ENCODE measurements around the gene FHAD1. TPM values are rescaled to one million over a fixed set of nuclear protein-coding genes. Genes with fewer than 3 reads are reported as not detected.
"Not testable (repeated sequence)": the region's sequence is repeated elsewhere in the genome, so short reads cannot be mapped to it uniquely, and the experiment has no call there.

Gene FHAD1
- total RNA-seq, 2 experiments from 2014 or later = not detected

DNA sequence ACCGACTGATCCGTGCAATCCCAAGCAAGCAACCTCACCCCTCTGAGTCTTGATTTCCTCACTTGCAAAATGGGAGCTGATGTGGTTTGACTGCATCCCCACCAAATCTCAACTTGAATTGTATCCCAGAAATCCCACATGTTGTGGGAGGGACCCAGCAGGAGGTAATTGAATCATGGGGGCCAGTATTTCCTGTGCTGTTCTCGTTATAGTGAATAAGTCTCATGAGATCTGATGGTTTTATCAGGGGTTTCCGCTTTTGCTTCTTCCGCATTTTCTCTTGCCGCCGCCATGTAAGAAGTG, 58.4 kb downstream of the FHAD1 start:
- Mint-ChIP-seq H3K9me3 (no peaks in the 10 kb centered on the region), H3K36me3 (ENCODE audit: low read depth) (no peaks in the 10 kb centered on the region)

GRCh38 chr1:15306352-15306751, 59.3 kb downstream of the FHAD1 start:
- H3K4me3 ChIP-seq (ENCODE audit: low read length); H3K4me1 ChIP-seq (ENCODE audit: insufficient read depth, low read length); H3K27me3 ChIP-seq (ENCODE audit: control insufficient read depth in 1 of 2, insufficient read depth in 2 of 2, low read length in 2 of 2); H3K36me3 Mint-ChIP-seq (ENCODE audit: low read depth); H3K9me3 ChIP-seq (ENCODE audit: control insufficient read depth in 1 of 2, insufficient read depth in 1 of 2, low read length in 2 of 2); H3K4me1 Mint-ChIP-seq (ENCODE audit: low read depth); intact Hi-C loops (cut with DNase I, micrococcal nuclease); H3K4me3 Mint-ChIP-seq; H3K9me3 Mint-ChIP-seq; H3K36me3 ChIP-seq (ENCODE audit: insufficient read depth, low read length); H3K27ac Mint-ChIP-seq; H3K27ac ChIP-seq (ENCODE audit: low read depth in 1 of 2, low read length in 2 of 2); ATAC-seq (ENCODE audit: poor library complexity); POLR2A ChIA-PET; DNase-seq: not testable (repeated sequence)
- peaks cover 11% of the 10 kb centered on the region for H3K27me3 Mint-ChIP-seq
- CTCF ChIA-PET = interaction anchor here (0.8 kb wide), 1 partner anchor 17 kb away, joined by 3 read pairs; no protein-coding TSS in a partner anchor

More for the DNA sequence above, 58.4 kb downstream of the FHAD1 start:
- no peak overlapping the region for H3K27ac ChIP-seq (ENCODE audit: low read depth in 1 of 2, low read length in 2 of 2)
- no peak overlapping the region for H3K4me3 ChIP-seq (ENCODE audit: low read length)
- H3K4me1 Mint-ChIP-seq (ENCODE audit: low read depth) = no peaks in the 10 kb centered on the region
- ChIA-PET CTCF (interaction anchor here (0.6 to 1.5 kb wide), 3 partner anchors 10 to 177 kb away, joined by 3 to 6 read pairs (median 3); no protein-coding TSS in a partner anchor), POLR2A (no interaction called here)
- H3K4me1 ChIP-seq (ENCODE audit: insufficient read depth, low read length) = no peaks in the 10 kb centered on the region
- no peaks in the 10 kb centered on the region for H3K27me3 ChIP-seq (ENCODE audit: control insufficient read depth in 1 of 2, insufficient read depth in 2 of 2, low read length in 2 of 2)
- H3K27me3 Mint-ChIP-seq = peaks cover 5% of the 10 kb centered on the region
- DNase-seq = no peak
- TF ChIP-seq CTCF (IDR thresholded peaks at IDR 0.05) = no peak
- no peak overlapping the region for H3K27ac Mint-ChIP-seq
- no peaks in the 10 kb centered on the region for H3K36me3 ChIP-seq (ENCODE audit: insufficient read depth, low read length)
- H3K9me3 ChIP-seq (ENCODE audit: control insufficient read depth in 1 of 2, insufficient read depth in 1 of 2, low read length in 2 of 2) = no peaks in the 10 kb centered on the region
- intact Hi-C loops (cut with DNase I, micrococcal nuclease) = no loop called here
- no peak overlapping the region for H3K4me3 Mint-ChIP-seq
- no peak for ATAC-seq (ENCODE audit: poor library complexity)

DNA sequence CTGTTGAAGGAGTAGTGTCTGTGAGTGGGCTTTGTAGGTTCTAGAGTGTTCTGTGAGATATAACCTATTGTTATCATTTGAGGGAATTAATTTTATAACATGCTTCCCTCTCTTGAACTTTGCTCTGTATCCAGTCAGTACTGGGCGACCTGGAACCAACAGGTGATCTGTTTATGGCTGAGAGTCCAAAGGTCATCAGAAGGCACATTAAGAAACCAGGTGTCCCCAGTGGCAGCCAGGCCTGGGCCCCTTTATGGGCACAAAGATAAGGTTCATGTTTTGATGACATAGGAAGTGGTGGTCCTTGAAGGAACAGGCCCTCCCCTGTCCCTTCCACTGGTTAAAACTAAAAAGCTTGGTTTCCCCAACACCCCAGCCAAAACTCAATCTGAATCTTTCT, 61.1 kb downstream of the FHAD1 start:
- Histone ChIP-seq H3K27me3 (ENCODE audit: control insufficient read depth in 1 of 2, insufficient read depth in 2 of 2, low read length in 2 of 2) (no peaks in the 10 kb centered on the region), H3K9me3 (ENCODE audit: control insufficient read depth in 1 of 2, insufficient read depth in 1 of 2, low read length in 2 of 2) (no peaks in the 10 kb centered on the region), H3K36me3 (ENCODE audit: insufficient read depth, low read length) (no peaks in the 10 kb centered on the region), H3K27ac (ENCODE audit: low read depth in 1 of 2, low read length in 2 of 2) (no peak overlapping the region), H3K4me3 (ENCODE audit: low read length) (no peak overlapping the region), H3K4me1 (ENCODE audit: insufficient read depth, low read length) (no peaks in the 10 kb centered on the region)
- Mint-ChIP-seq H3K27ac (no peak overlapping the region), H3K4me1 (ENCODE audit: low read depth) (no peaks in the 10 kb centered on the region), H3K4me3 (no peak overlapping the region), H3K9me3 (no peaks in the 10 kb centered on the region), H3K27me3 (peaks cover 18% of the 10 kb centered on the region), H3K36me3 (ENCODE audit: low read depth) (no peaks in the 10 kb centered on the region)
- CTCF ChIA-PET = no interaction called here
- no peak for TF ChIP-seq CTCF (IDR thresholded peaks at IDR 0.05)
- POLR2A ChIA-PET = no interaction called here
- intact Hi-C loops (cut with DNase I, micrococcal nuclease) = no loop called here
- DNase-seq = no peak
- no peak for ATAC-seq (ENCODE audit: poor library complexity)

- H3K27me3 Mint-ChIP-seq = peaks cover 18% of the 10 kb centered on the region
- Histone ChIP-seq H3K27ac (ENCODE audit: low read depth in 1 of 2, low read length in 2 of 2) (no peak overlapping the region), H3K4me1 (ENCODE audit: insufficient read depth, low read length) (no peaks in the 10 kb centered on the region), H3K36me3 (ENCODE audit: insufficient read depth, low read length) (no peaks in the 10 kb centered on the region), H3K27me3 (ENCODE audit: control insufficient read depth in 1 of 2, insufficient read depth in 2 of 2, low read length in 2 of 2) (no peaks in the 10 kb centered on the region), H3K9me3 (ENCODE audit: control insufficient read depth in 1 of 2, insufficient read depth in 1 of 2, low read length in 2 of 2) (no peaks in the 10 kb centered on the region), H3K4me3 (ENCODE audit: low read length) (no peak overlapping the region)
- ChIA-PET CTCF (interaction anchor here (0.7 to 1.0 kb wide), 2 partner anchors 9 to 15 kb away, joined by 3 read pairs; no protein-coding TSS in a partner anchor), POLR2A (no interaction called here)
- TF ChIP-seq CTCF (IDR thresholded peaks at IDR 0.05) = no peak
- ATAC-seq (ENCODE audit: poor library complexity) (no peak), DNase-seq (no peak)
- no peaks in the 10 kb centered on the region for H3K9me3 Mint-ChIP-seq
- intact Hi-C loops (cut with DNase I, micrococcal nuclease) = no loop called here
- no peaks in the 10 kb centered on the region for H3K36me3 Mint-ChIP-seq (ENCODE audit: low read depth)
- H3K4me1 Mint-ChIP-seq (ENCODE audit: low read depth) = no peaks in the 10 kb centered on the region
- no peak overlapping the region for H3K27ac Mint-ChIP-seq
- no peak overlapping the region for H3K4me3 Mint-ChIP-seq
Measured at GRCh38 chr1:15308621-15309027, 61.6 kb downstream of the FHAD1 start.

Measured in CD4-positive, alpha-beta T cell (primary cell).